H1 (cell line): ENCODE data around the gene DNER. TPM values are rescaled to one million over a fixed set of nuclear protein-coding genes. Genes with fewer than 3 reads are reported as not detected.

Source experiments
- EZH2 ChIP-seq: fragments of 200-600 bp; sonication (generic); IDR thresholded peaks from 2 replicates; pipeline ENCODE4 v1.7.1; 2012; ENCODE audit warnings: low read depth, mild to moderate bottlenecking, moderate library complexity, low read length, inconsistent platforms; ENCODE audit not compliant: severe bottlenecking
- JUND ChIP-seq: IDR thresholded peaks from 2 replicates; pipeline ENCODE4 v1.6.1; 2011; ENCODE audit warnings: mild to moderate bottlenecking, improper control_type of control experiment, low read length
- KDM4A ChIP-seq: IDR thresholded peaks from one replicate; pipeline ENCODE4 v1.7.1; 2012; ENCODE audit warnings: low read depth, mild to moderate bottlenecking, moderate library complexity, low read length, inconsistent platforms; ENCODE audit not compliant: severe bottlenecking
- SIN3A ChIP-seq, 2 experiments: IDR thresholded peaks in 1 of 2; conservative IDR thresholded peaks in 1 of 2; 2 replicates each; pipeline ENCODE4 v1.6.1; 2011 to 2012; ENCODE audit warnings: low read length in 2 of 2, improper control_type of control experiment in 1 of 2, low read depth in 1 of 2, mild to moderate bottlenecking in 1 of 2
- polyA plus RNA-seq, 7 experiments: library from polyadenylated mRNA; depleted of rRNA in 3 of 7; stranded (reverse) in 5 of 7; unstranded in 2 of 7; fragments of >200 nt in 5 of 7; fragments of 200-250 nt in 2 of 7; gene quantifications; 1 replicate in 5 of 7; 2 replicates in 1 of 7; 4 replicates in 1 of 7; pipeline versions ENCODE4 v1.2.1 to v1.2.3, GENCODE V29; 2011 to 2013; ENCODE audit warnings: missing spikeins in 2 of 7, mixed read lengths in 2 of 7
- total RNA-seq: library from RNA; stranded (reverse); fragmentation: NEBNext Ultra II Directional; extraction: Animal tissue kit (Norgen Biotek cat#: 25700); gene quantifications from 2 replicates; pipeline ENCODE4 v1.2.1, GENCODE V29; 2021
- TF ChIP-seq, protein P1 (sequence below): IDR thresholded peaks from 2 replicates; pipeline ENCODE4 v1.6.1; 2012; ENCODE audit warnings: low read length, inconsistent platforms
- TF ChIP-seq, protein P2 (sequence below): fragments of 300-600 bp; sonication (generic); IDR thresholded peaks from 2 replicates; pipeline ENCODE4 v1.7.1; 2012; ENCODE audit warnings: low read length, moderate library complexity, mild to moderate bottlenecking, inconsistent platforms; ENCODE audit not compliant: insufficient replicate concordance

Gene DNER
- total and polyA plus RNA-seq, 2 of the 8 experiments (the other 6 are each of a cell fraction or from before 2014, with no cell fraction given): 6.8 to 16.3 TPM

DNA sequence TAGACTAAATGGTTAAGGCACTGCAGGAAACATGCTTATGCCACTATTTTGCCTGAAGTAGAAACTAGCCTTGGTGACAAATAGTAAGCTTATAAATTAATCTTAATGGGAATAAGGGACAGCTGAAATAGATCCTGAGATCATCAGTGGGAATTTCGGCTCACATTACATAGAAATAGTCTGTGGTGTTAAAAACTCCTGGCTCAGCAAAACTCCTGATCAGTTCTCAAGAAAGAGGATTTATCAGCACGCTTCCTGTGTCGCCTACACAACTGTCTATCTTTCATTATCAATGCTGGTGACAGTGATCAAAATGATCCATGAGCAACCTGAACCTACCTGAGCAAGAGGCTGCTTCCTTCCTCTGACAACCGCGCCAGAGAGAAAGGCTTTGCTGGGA lies 17.0 kb upstream of the DNER start (continued):
- TF ChIP-seq, protein P1, sequence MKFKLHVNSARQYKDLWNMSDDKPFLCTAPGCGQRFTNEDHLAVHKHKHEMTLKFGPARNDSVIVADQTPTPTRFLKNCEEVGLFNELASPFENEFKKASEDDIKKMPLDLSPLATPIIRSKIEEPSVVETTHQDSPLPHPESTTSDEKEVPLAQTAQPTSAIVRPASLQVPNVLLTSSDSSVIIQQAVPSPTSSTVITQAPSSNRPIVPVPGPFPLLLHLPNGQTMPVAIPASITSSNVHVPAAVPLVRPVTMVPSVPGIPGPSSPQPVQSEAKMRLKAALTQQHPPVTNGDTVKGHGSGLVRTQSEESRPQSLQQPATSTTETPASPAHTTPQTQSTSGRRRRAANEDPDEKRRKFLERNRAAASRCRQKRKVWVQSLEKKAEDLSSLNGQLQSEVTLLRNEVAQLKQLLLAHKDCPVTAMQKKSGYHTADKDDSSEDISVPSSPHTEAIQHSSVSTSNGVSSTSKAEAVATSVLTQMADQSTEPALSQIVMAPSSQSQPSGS: no peak
- TF ChIP-seq JUND (no peak), SIN3A (conservative IDR thresholded peaks at IDR 0.05 in 1 of 2, IDR thresholded peaks at IDR 0.05 in 1 of 2; ENCODE audit: low read depth in 1 of 2, low read length in 2 of 2) (no peak), KDM4A (no peak), EZH2 (no peak)
- TF ChIP-seq, protein P2, sequence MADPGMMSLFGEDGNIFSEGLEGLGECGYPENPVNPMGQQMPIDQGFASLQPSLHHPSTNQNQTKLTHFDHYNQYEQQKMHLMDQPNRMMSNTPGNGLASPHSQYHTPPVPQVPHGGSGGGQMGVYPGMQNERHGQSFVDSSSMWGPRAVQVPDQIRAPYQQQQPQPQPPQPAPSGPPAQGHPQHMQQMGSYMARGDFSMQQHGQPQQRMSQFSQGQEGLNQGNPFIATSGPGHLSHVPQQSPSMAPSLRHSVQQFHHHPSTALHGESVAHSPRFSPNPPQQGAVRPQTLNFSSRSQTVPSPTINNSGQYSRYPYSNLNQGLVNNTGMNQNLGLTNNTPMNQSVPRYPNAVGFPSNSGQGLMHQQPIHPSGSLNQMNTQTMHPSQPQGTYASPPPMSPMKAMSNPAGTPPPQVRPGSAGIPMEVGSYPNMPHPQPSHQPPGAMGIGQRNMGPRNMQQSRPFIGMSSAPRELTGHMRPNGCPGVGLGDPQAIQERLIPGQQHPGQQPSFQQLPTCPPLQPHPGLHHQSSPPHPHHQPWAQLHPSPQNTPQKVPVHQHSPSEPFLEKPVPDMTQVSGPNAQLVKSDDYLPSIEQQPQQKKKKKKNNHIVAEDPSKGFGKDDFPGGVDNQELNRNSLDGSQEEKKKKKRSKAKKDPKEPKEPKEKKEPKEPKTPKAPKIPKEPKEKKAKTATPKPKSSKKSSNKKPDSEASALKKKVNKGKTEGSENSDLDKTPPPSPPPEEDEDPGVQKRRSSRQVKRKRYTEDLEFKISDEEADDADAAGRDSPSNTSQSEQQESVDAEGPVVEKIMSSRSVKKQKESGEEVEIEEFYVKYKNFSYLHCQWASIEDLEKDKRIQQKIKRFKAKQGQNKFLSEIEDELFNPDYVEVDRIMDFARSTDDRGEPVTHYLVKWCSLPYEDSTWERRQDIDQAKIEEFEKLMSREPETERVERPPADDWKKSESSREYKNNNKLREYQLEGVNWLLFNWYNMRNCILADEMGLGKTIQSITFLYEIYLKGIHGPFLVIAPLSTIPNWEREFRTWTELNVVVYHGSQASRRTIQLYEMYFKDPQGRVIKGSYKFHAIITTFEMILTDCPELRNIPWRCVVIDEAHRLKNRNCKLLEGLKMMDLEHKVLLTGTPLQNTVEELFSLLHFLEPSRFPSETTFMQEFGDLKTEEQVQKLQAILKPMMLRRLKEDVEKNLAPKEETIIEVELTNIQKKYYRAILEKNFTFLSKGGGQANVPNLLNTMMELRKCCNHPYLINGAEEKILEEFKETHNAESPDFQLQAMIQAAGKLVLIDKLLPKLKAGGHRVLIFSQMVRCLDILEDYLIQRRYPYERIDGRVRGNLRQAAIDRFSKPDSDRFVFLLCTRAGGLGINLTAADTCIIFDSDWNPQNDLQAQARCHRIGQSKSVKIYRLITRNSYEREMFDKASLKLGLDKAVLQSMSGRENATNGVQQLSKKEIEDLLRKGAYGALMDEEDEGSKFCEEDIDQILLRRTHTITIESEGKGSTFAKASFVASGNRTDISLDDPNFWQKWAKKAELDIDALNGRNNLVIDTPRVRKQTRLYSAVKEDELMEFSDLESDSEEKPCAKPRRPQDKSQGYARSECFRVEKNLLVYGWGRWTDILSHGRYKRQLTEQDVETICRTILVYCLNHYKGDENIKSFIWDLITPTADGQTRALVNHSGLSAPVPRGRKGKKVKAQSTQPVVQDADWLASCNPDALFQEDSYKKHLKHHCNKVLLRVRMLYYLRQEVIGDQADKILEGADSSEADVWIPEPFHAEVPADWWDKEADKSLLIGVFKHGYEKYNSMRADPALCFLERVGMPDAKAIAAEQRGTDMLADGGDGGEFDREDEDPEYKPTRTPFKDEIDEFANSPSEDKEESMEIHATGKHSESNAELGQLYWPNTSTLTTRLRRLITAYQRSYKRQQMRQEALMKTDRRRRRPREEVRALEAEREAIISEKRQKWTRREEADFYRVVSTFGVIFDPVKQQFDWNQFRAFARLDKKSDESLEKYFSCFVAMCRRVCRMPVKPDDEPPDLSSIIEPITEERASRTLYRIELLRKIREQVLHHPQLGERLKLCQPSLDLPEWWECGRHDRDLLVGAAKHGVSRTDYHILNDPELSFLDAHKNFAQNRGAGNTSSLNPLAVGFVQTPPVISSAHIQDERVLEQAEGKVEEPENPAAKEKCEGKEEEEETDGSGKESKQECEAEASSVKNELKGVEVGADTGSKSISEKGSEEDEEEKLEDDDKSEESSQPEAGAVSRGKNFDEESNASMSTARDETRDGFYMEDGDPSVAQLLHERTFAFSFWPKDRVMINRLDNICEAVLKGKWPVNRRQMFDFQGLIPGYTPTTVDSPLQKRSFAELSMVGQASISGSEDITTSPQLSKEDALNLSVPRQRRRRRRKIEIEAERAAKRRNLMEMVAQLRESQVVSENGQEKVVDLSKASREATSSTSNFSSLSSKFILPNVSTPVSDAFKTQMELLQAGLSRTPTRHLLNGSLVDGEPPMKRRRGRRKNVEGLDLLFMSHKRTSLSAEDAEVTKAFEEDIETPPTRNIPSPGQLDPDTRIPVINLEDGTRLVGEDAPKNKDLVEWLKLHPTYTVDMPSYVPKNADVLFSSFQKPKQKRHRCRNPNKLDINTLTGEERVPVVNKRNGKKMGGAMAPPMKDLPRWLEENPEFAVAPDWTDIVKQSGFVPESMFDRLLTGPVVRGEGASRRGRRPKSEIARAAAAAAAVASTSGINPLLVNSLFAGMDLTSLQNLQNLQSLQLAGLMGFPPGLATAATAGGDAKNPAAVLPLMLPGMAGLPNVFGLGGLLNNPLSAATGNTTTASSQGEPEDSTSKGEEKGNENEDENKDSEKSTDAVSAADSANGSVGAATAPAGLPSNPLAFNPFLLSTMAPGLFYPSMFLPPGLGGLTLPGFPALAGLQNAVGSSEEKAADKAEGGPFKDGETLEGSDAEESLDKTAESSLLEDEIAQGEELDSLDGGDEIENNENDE: no peak
